NOMO-1 treated with dmso at 0.1 percent for 144 hours (cell line): ENCODE measurements around the gene RPUSD2.

ENCODE experiments used
- DNase-seq: peaks from one replicate; lab custom pipeline; 2025; ENCODE audit not compliant: unreplicated experiment; lab: John Stamatoyannopoulos, UW

The RPUSD2 gene

DNA sequence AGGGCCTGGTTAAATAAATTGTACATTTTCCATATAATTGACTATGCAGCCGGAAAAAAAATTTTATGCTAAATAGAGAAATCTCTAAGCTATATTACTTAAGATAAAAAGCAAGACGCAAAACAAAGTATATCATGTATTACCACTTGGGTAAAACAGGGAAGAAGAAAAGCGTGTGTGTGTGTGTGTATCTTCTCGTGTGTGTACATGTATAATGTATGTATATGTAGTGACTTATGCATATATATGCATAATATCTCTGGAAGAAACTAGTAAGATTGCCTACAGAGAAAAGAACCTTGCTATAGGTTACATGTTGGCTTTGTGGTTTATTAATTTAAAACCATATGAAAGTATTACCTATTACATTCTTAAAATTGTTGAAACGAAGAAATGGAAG, 44.0 kb downstream of the RPUSD2 start:
- DNase-seq: no peak

GRCh38 chr15:40618023-40618422, 48.9 kb downstream of the RPUSD2 start:
- no peak for DNase-seq

DNA sequence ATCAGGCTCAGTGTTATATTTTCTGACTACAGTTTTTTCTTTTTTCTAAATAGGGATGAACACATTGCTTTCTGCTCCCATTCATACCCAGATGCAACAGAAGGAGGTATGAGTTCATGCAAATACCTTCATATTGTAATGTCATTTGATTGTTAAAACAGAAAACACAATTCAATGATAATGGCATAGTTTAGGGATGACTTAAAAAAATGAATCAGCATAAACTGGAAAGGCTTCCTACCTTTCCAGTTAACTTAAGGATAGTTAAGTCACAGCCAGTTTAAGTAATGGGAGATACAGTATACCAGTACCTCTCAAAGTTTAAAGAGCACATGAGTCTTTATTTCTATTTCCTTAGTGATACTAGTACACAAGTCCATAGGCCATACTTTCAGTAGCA, 49.8 kb downstream of the RPUSD2 start:
- no peak for DNase-seq

- no peak for DNase-seq
These were observed 54.3 kb downstream of the RPUSD2 start for GRCh38 chr15:40623361-40623760.
